SIG-M5 (cell line): ENCODE results near the gene LSM5.
A peak's percentile ranks its signal among the peaks of the same experiment; 100 is the strongest.
"Not testable (repeated sequence)": the region's sequence is repeated elsewhere in the genome, so short reads cannot be mapped to it uniquely, and the experiment has no call there.

Source experiments
- DNase-seq: peaks from one replicate; lab custom pipeline; 2025; lab: John Stamatoyannopoulos, UW

Gene LSM5

DNA sequence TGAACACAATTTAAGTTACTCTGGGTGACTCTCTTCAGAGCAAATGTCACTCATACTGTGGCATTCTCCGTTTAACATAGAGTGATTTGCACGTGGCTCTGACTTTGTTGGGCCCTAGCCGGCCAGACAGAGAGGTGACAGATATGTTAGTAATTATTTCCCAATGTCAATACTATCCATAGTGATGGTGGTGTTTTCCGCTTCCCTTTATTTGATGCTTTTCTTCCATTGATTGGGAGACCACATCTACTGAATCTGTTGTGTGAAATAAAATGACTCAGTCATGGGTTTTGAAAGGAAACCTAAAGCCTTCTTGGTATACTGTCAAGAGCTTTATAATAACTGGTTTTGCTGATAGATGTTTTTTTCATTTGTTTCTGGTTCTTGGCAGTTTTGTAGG lies 12.5 kb upstream of the LSM5 start:
- DNase-seq = no peak

GRCh38 chr7:32501522-32501921 lies 11.3 kb upstream of the LSM5 start:
- no peak for DNase-seq

DNA sequence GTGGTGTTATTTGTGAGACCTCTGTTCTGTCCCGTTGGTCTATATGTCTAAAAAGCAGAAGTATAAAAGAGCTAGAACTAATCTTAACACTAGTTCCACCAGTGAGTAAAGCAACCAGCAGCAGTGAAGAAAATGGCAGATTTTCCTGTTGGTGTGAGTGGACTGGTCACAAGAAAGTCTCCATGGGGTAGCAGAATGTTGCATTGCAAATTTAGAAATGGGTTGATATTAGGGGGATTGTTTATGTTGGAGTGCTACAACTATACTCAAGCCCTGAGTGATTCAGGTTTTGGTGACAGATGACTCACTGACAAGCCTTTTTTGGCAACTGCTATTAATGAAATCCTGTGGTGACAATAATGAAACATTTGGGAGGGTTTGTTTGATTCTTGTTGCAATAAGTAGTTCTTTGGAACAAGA lies 10.8 kb upstream of the LSM5 start:
- DNase-seq = peak; percentile 19

DNA sequence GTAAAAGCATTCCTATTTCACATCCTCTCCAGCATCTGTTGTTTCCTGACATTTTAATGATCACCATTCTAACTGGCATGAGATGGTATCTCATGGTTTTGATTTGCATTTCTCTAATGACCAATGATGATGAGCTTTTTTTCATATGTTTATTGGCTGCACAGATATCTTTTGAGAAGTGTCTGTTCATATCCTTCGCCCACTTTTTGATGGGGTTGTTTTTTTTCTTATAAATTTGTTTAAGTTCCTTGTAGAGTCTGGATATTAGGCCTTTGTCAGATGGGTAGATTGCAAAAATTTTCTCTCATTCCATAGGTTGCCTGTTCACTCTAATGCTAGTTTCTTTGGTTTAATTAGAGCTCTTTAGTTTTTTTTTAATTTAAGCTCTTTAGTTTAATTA lies 10.0 kb upstream of the LSM5 start:
- DNase-seq = not testable (repeated sequence)

DNA sequence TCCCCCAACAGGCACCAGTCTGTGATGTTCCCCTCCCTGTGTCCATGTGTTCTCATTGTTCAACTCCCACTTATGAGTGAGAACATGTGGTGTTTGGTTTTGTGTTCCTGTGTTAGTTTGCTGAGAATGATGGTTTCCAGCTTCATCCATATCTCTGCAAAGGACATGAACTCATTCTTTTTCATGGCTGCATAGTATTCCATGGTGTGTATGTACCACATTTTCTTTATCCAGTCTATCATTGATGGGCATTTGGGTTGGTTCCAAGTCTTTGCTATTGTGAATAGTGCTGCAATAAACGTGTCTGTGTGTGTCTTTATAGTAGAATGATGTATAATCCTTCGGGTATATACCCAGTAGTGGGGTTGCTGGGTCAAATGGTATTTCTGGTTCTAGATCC lies 9.6 kb upstream of the LSM5 start:
- DNase-seq = not testable (repeated sequence)

- no peak for DNase-seq
Observed at GRCh38 chr7:32496052-32496813, 6.1 kb upstream of the LSM5 start.

- peak; percentile 56 for DNase-seq
Observed at GRCh38 chr7:32495298-32496051, 5.3 kb upstream of the LSM5 start, which contains the start of gene AVL9. Gene AVL9 (plus strand): TSS chr7:32495489. CDS start chr7:32495710, 221 bp downstream.

- DNase-seq = no peak
Observed at GRCh38 chr7:32494946-32495297, 4.7 kb upstream of the LSM5 start.

DNA sequence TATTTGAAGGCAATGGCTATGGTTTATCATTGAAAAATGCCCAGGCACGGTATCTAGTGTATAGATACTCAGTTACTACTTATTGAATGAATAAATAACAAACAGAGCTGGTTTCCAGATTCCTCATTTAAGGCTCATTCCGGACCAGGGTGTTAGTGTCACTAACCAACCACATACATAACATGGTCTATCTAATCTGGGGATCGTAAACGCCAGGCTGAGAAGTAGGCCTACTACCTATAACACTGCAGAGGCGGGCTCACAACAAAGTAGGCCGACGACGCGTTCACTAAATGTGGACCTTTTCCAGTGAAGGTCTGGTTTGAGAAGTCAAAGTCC lies 423 bp downstream of the LSM5 start:
- DNase-seq = no peak

GRCh38 chr7:32481921-32482320 lies 8.3 kb downstream of the LSM5 start:
- no peak for DNase-seq

DNA sequence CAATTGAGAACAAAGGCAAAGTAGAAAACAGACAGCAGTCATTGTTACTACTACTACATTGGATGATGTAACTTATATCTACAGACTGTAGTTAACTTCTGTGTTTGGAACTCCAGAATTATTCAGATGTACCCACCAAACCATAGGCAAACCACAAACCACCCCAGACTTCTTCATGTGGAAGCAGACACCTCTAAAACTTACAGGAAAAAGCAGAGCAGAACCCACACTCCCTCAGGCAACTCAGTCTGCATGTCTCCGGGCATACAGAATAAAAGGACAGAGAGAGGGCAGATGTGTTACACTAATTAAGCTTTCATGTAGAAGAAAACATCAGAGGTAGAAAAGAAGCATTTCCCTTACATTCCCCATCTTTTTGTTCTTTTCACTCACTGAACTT lies 9.0 kb downstream of the LSM5 start:
- no peak for DNase-seq

DNA sequence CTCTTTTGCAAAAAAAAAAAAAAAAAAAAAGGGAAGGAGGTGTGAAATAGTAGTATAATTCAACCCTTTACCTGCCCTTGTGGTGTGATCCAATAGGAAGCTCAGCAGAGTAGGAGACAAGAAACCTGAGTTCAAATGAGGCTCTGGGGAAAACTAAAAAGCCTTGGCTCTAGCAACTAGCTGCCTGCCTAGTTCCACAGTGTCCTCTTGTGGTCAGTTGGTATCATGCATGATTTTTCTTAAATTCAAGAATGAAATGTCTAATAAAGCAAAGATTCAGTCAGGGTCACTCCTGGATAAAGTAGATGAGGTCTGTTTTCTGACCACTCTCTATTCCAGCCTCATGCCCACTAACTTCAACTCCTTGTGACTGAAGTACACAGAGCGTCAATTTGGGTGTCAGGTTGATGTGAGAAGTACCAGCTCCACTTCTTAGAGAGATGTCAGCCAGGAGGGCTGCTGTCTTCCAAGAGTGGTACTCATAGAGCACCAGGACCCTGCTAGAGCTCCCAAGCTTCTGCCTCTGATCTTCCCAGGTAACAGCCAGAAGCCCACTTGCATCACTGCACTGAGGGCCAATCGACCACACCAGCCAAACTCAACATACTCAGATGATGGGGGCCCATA lies 10.5 kb downstream of the LSM5 start:
- DNase-seq = no peak

DNA sequence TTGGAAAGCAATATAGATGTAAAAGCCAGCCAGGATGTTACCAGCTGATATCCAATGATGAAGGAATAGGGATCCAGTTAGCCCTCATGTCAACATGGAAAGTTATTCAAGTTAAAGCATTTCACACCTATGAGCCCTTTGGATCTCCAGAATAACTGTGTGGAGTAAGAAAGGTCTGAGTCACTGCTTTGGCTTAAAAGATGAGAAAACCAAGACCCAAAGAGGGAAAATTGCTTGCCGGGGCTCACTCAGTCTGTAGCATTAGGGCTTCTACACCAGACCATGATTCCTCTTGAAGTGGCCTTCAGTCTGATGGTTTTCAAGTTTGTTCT lies 12.6 kb downstream of the LSM5 start:
- no peak for DNase-seq

GRCh38 chr7:32476816-32477648 lies 13.1 kb downstream of the LSM5 start:
- DNase-seq = no peak

- DNase-seq = no peak
Observed at GRCh38 chr7:32474008-32474407, 16.2 kb downstream of the LSM5 start.

DNA sequence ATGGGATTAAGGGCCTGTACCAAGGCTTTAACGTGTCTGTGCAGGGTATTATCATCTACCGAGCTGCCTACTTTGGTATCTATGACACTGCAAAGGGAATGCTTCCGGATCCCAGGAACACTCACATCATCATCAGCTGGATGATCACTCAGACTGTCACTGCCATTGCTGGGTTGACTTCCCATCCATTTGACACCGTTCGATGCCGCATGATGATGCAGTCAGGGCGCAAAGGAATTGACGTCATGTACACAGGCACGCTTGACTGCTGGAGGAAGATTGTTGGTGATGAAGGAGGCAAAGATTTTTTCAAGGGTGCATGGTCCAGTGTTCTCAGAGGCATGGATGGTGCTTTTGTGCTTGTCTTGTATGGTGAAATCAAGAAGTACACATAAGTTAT lies 18.2 kb downstream of the LSM5 start:
- DNase-seq = no peak

DNA sequence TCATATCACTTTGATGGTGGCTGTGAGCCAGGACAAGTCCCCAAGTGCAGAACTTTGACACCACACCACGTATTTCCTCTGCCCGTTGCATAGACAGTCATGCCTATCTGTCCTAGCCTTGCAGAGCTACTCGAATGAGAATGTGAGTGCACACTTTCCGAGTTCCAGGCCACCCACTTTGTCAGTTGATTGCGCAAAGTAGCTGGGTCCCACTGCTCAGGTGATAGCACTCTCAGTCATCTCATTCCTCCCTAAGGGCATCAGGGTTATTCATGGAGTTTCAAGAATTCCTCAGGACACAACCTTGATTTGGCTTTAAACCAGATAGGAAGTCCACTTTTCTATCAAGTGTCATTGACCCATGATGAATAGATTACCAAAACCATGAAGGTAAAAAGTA lies 19.3 kb downstream of the LSM5 start:
- DNase-seq = no peak

DNA sequence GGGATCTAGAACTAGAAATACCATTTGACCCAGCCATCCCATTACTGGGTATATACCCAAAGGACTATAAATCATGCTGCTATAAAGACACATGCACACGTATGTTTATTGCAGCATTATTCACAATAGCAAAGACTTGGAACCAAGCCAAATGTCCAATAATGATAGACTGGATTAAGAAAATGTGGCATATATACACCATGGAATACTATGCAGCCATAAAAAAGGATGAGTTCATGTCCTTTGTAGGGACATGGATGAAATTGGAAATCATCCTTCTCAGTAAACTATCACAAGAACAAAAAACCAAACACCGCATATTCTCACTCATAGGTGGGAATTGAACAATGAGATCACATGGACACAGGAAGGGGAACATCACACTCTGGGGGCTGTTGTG lies 20.2 kb downstream of the LSM5 start:
- DNase-seq = not testable (repeated sequence)

GRCh38 chr7:32464641-32465416 lies 25.4 kb downstream of the LSM5 start:
- DNase-seq = not testable (repeated sequence)

DNA sequence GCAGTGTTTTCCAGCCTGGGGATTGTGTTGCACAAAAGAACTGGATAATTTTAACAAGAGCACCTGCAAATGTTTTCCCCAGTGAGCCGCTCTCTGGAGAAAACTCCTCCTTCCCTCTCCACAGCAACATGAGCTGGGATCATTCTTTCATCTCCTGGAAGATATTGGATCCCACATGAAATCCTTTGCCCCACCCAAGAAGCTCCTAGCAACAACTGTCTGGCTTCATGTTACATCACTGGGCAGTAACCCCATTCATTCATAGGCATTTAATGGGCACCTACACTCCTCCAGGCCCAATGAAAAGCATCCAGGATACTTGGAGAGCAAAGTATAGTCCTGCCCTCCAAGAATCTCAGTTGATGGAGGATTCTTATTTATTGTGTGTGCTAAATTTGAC lies 27.2 kb downstream of the LSM5 start:
- DNase-seq = no peak

DNA sequence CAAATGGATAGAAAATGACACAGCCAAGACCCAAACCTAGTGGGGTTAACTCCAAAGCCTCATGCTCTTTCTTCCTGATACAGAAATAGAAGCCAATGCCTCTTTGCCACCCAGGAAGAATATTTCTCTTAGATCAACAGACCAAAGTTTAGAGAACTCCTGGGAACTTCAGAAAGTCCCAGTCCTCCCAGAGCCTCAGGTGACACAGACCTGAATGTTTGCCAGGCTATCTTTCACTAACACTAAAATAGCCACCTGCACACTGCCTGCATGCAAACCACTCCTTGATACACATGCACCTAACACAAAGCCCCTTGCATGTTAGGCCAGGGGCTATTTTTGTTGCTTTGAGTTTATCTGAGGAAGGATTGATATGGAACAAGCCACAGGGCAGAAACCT lies 27.7 kb downstream of the LSM5 start:
- no peak for DNase-seq

DNA sequence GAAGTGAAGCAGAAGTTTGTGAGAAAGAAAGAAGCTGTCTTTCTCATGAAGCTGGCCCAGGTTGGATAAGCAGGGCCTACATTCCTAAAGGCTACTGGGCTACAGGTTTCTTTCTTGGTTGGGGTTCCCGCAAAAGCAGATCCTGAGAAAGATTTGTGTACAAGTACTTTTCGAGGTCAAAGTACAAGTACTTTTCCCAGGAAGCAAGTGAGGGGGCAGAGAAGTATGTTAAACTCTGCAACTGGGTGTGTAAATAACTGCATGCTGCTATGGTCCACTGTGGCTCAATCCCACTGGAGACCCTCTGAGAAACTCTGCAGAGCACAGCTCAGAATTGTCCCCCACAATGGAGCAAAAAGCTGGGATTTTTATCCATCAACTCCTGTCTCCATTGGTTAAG lies 28.7 kb downstream of the LSM5 start:
- no peak for DNase-seq
